ENCODE measurements around the gene DRD3. TPM values are rescaled to one million over a fixed set of nuclear protein-coding genes. Genes with fewer than 3 reads are reported as not detected.

The DRD3 gene
- total and polyA plus RNA-seq, 2 donors (not counting 3 experiments of a cell fraction or from before 2014, with no cell fraction given), result not detected

DNA sequence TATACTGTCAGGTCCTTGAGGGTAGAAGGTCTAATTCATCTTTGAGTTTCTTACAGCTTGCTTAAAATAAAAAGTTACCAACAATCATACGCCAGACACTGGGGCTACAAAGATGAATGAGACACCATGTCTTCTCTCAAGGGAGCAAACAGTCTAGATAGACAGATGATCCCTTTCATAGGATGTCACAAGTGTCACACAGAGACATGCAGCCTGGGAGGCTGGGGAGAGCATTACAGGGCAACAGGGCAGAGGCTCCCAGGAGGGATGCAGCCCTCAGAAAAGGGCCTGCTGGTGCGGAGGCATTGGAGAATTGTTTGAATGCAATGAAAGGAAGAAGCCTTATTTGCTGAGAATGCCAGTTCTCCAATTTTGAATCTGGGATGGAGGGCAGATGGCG is 39.0 kb downstream of the DRD3 start:
- Histone ChIP-seq H3K9me3 (replicated peaks; ENCODE audit: control insufficient read depth, insufficient read depth, low read length) (no peaks in the 10 kb centered on the region), H3K9me1 (replicated peaks; ENCODE audit: control insufficient read depth, extremely low read depth, insufficient read depth, low read length) (no peaks in the 10 kb centered on the region), H3K27me3 (ENCODE audit: control insufficient read depth in 2 of 2, insufficient read depth in 2 of 2, low read length in 2 of 2) (no peaks in the 10 kb centered on the region), H3K9ac (replicated peaks; ENCODE audit: extremely low read depth, insufficient read depth, low read length) (no peak overlapping the region), H3K27ac (ENCODE audit: insufficient read depth, low read depth, low read length) (no peak overlapping the region), H3K4me3 (replicated peaks in 1 of 3; ENCODE audit: insufficient read depth in 1 of 3, low read depth in 1 of 3, low read length in 3 of 3) (no peak overlapping the region), H3K36me3 (ENCODE audit: control insufficient read depth in 2 of 2, extremely low read depth in 1 of 2, insufficient read depth in 2 of 2, low read length in 2 of 2) (no peaks in the 10 kb centered on the region), H4K20me1 (replicated peaks; ENCODE audit: control insufficient read depth, extremely low read depth, insufficient read depth, low read length) (no peaks in the 10 kb centered on the region), H3K4me2 (ENCODE audit: insufficient read depth, low read length) (no peak overlapping the region), H3K4me1 (ENCODE audit: control insufficient read depth, extremely low read depth, insufficient read depth, low read length) (no peaks in the 10 kb centered on the region), H2AFZ (ENCODE audit: low read depth, low read length) (no peak overlapping the region), H3K79me2 (ENCODE audit: control insufficient read depth, insufficient read depth, low read length) (no peaks in the 10 kb centered on the region)
- CTCF ChIA-PET, result no interaction called here
- TF ChIP-seq, protein P1, sequence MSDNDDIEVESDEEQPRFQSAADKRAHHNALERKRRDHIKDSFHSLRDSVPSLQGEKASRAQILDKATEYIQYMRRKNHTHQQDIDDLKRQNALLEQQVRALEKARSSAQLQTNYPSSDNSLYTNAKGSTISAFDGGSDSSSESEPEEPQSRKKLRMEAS (IDR thresholded peaks at IDR 0.05; ENCODE audit: insufficient read depth, insufficient read length), result no peak
- no peak for TF ChIP-seq FOS (IDR thresholded peaks at IDR 0.05; ENCODE audit: borderline replicate concordance, insufficient read depth, low read length)
- TF ChIP-seq GATA2 (IDR thresholded peaks at IDR 0.05; ENCODE audit: insufficient read depth, insufficient read length, low read depth, low read length), result no peak
- no peak for TF ChIP-seq POLR2AphosphoS5 (IDR thresholded peaks at IDR 0.05; ENCODE audit: insufficient read depth, low read depth, low read length)
- TF ChIP-seq JUN (IDR thresholded peaks at IDR 0.05; ENCODE audit: borderline replicate concordance, insufficient read depth, insufficient read length, low read depth), result no peak
- intact Hi-C loops (cut with micrococcal nuclease) (no loop called here), dilution Hi-C loops (cut with MboI; ENCODE audit: extremely low pct_ligation_motif_present, low sequenced_read_pairs) (no loop called here)
- no peak for DNase-seq (ENCODE audit: low read depth, low spot score)
- no peak for FAIRE-seq
- no TSS peak for BruUV-seq (replicated peaks)
- POLR2A ChIA-PET, result no interaction called here

DNA sequence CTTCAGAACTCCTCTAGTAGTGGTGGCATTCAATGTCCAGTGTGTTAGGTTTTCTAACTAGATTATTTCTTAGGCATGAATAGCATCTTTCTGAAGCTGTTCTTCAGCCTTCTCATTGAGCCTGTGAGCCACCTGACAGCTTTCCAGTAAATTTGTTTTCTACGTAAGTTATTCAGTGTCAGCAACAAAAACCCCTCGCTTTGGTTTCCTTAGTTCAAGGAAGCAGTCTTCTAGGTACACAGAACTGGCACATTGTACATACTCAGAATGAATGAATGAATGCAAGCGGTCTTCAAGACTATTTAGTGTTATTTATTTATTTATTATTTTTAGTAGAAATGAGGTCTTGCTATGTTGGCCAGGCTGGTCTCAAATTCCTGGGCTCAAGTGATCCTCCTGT is 44.9 kb downstream of the DRD3 start:
- no peak for FAIRE-seq
- TF ChIP-seq POLR2A (IDR thresholded peaks at IDR 0.05; ENCODE audit: low read depth, low read length) (no peak), MYC (IDR thresholded peaks at IDR 0.05; ENCODE audit: low read depth, low read length) (no peak), POLR2AphosphoS5 (IDR thresholded peaks at IDR 0.05; ENCODE audit: insufficient read depth, low read depth, low read length) (no peak), FOS (IDR thresholded peaks at IDR 0.05; ENCODE audit: borderline replicate concordance, insufficient read depth, low read length) (no peak), JUN (IDR thresholded peaks at IDR 0.05; ENCODE audit: borderline replicate concordance, insufficient read depth, insufficient read length, low read depth) (no peak), EZH2 (IDR thresholded peaks at IDR 0.05; ENCODE audit: borderline replicate concordance, low read depth, low read length, severe bottlenecking) (no peak), GATA2 (IDR thresholded peaks at IDR 0.05; ENCODE audit: insufficient read depth, insufficient read length, low read depth, low read length) (no peak)
- TF ChIP-seq, protein P1 (IDR thresholded peaks at IDR 0.05; ENCODE audit: insufficient read depth, insufficient read length), result no peak
- TF ChIP-seq, protein P2, sequence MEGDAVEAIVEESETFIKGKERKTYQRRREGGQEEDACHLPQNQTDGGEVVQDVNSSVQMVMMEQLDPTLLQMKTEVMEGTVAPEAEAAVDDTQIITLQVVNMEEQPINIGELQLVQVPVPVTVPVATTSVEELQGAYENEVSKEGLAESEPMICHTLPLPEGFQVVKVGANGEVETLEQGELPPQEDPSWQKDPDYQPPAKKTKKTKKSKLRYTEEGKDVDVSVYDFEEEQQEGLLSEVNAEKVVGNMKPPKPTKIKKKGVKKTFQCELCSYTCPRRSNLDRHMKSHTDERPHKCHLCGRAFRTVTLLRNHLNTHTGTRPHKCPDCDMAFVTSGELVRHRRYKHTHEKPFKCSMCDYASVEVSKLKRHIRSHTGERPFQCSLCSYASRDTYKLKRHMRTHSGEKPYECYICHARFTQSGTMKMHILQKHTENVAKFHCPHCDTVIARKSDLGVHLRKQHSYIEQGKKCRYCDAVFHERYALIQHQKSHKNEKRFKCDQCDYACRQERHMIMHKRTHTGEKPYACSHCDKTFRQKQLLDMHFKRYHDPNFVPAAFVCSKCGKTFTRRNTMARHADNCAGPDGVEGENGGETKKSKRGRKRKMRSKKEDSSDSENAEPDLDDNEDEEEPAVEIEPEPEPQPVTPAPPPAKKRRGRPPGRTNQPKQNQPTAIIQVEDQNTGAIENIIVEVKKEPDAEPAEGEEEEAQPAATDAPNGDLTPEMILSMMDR (IDR thresholded peaks at IDR 0.05; ENCODE audit: extremely low read depth in 1 of 2, insufficient read depth in 1 of 2, low read depth in 1 of 2, low read length in 2 of 2), result no peak

More for the DNA sequence above, 44.9 kb downstream of the DRD3 start:
- Histone ChIP-seq H3K79me2 (ENCODE audit: control insufficient read depth, insufficient read depth, low read length) (no peaks in the 10 kb centered on the region), H3K9me3 (replicated peaks; ENCODE audit: control insufficient read depth, insufficient read depth, low read length) (no peaks in the 10 kb centered on the region), H3K36me3 (ENCODE audit: control insufficient read depth in 2 of 2, extremely low read depth in 1 of 2, insufficient read depth in 2 of 2, low read length in 2 of 2) (no peaks in the 10 kb centered on the region), H3K4me3 (replicated peaks in 1 of 3; ENCODE audit: insufficient read depth in 1 of 3, low read depth in 1 of 3, low read length in 3 of 3) (no peak overlapping the region), H3K9ac (replicated peaks; ENCODE audit: extremely low read depth, insufficient read depth, low read length) (no peak overlapping the region), H3K4me1 (ENCODE audit: control insufficient read depth, extremely low read depth, insufficient read depth, low read length) (no peaks in the 10 kb centered on the region), H2AFZ (ENCODE audit: low read depth, low read length) (no peak overlapping the region), H3K4me2 (ENCODE audit: insufficient read depth, low read length) (no peak overlapping the region), H4K20me1 (replicated peaks; ENCODE audit: control insufficient read depth, extremely low read depth, insufficient read depth, low read length) (no peaks in the 10 kb centered on the region), H3K27ac (ENCODE audit: insufficient read depth, low read depth, low read length) (no peak overlapping the region), H3K9me1 (replicated peaks; ENCODE audit: control insufficient read depth, extremely low read depth, insufficient read depth, low read length) (no peaks in the 10 kb centered on the region), H3K27me3 (ENCODE audit: control insufficient read depth in 2 of 2, insufficient read depth in 2 of 2, low read length in 2 of 2) (no peaks in the 10 kb centered on the region)
- no peak for DNase-seq (ENCODE audit: low read depth, low spot score)
- ChIA-PET POLR2A (no interaction called here), CTCF (interaction anchor here (0.6 to 1.9 kb wide), 3 partner anchors 9 to 11 kb away, joined by 3 to 4 read pairs (median 4); no protein-coding TSS in a partner anchor)
- dilution Hi-C loops (cut with MboI; ENCODE audit: extremely low pct_ligation_motif_present, low sequenced_read_pairs) (no loop called here), intact Hi-C loops (cut with micrococcal nuclease) (loop anchor here (1.0 kb wide), 1 partner anchor 12 kb away; no protein-coding TSS in a partner anchor)
- no TSS peak for BruUV-seq (replicated peaks)
